ENCODE data around the gene MTF2. TPM values are rescaled to one million over a fixed set of nuclear protein-coding genes. Genes with fewer than 3 reads are reported as not detected.
"Not testable (repeated sequence)": the region's sequence is repeated elsewhere in the genome, so short reads cannot be mapped to it uniquely, and the experiment has no call there.

MTF2 gene
- total RNA-seq, 1 donor from 2014 or later: 20.0 TPM

- H3K27me3 Mint-ChIP-seq (ENCODE audit: low read depth): no peaks in the 10 kb centered on the region
- H3K9me3 Mint-ChIP-seq (ENCODE audit: low read depth): peaks cover 24% of the 10 kb centered on the region
- no peak overlapping the region for H3K4me3 Mint-ChIP-seq (ENCODE audit: unreplicated experiment)
- no peak for DNase-seq (ENCODE audit: low spot score)
- no peak for TF ChIP-seq CTCF (IDR thresholded peaks at IDR 0.05)
- H3K27ac Mint-ChIP-seq (ENCODE audit: unreplicated experiment): peak overlapping the region; percentile 29
- H3K36me3 Mint-ChIP-seq (ENCODE audit: low read depth): peaks cover 20% of the 10 kb centered on the region
- H3K4me1 Mint-ChIP-seq (ENCODE audit: low read depth): peaks cover 41% of the 10 kb centered on the region
Observed at GRCh38 chr1:93171549-93172034, 92.5 kb downstream of the MTF2 start.

- Mint-ChIP-seq H3K27me3 (ENCODE audit: low read depth) (no peaks in the 10 kb centered on the region), H3K36me3 (ENCODE audit: low read depth) (peaks cover 9% of the 10 kb centered on the region), H3K4me3 (ENCODE audit: unreplicated experiment) (no peak overlapping the region), H3K4me1 (ENCODE audit: low read depth) (peaks cover 47% of the 10 kb centered on the region), H3K27ac (ENCODE audit: unreplicated experiment) (peak overlapping the region; percentile 80), H3K9me3 (ENCODE audit: low read depth) (peaks cover 14% of the 10 kb centered on the region)
- DNase-seq (ENCODE audit: low spot score): no peak
- TF ChIP-seq CTCF (IDR thresholded peaks at IDR 0.05): no peak
Observed at GRCh38 chr1:93172778-93173177, 93.7 kb downstream of the MTF2 start.

GRCh38 chr1:93174638-93175037, 95.6 kb downstream of the MTF2 start:
- peaks cover 52% of the 10 kb centered on the region for H3K4me1 Mint-ChIP-seq (ENCODE audit: low read depth)
- not testable (repeated sequence) for H3K27me3 Mint-ChIP-seq (ENCODE audit: low read depth); H3K27ac Mint-ChIP-seq (ENCODE audit: unreplicated experiment); DNase-seq (ENCODE audit: low spot score); H3K4me3 Mint-ChIP-seq (ENCODE audit: unreplicated experiment); H3K9me3 Mint-ChIP-seq (ENCODE audit: low read depth); H3K36me3 Mint-ChIP-seq (ENCODE audit: low read depth)

- TF ChIP-seq CTCF (IDR thresholded peaks at IDR 0.05): no peak
- no peak for DNase-seq (ENCODE audit: low spot score)
Observed at GRCh38 chr1:93177991-93178390, 98.9 kb downstream of the MTF2 start.

GRCh38 chr1:93178418-93178817, 99.3 kb downstream of the MTF2 start:
- peaks cover 6% of the 10 kb centered on the region for H3K36me3 Mint-ChIP-seq (ENCODE audit: low read depth)
- DNase-seq (ENCODE audit: low spot score): no peak
- peak overlapping the region; percentile 69 for H3K27ac Mint-ChIP-seq (ENCODE audit: unreplicated experiment)

More at GRCh38 chr1:93177991-93178390, 98.9 kb downstream of the MTF2 start:
- Mint-ChIP-seq H3K4me1 (ENCODE audit: low read depth) (peaks cover 35% of the 10 kb centered on the region), H3K27me3 (ENCODE audit: low read depth) (no peaks in the 10 kb centered on the region), H3K27ac (ENCODE audit: unreplicated experiment) (peak overlapping the region; percentile 69), H3K4me3 (ENCODE audit: unreplicated experiment) (peak overlapping the region; percentile 97), H3K36me3 (ENCODE audit: low read depth) (peaks cover 6% of the 10 kb centered on the region), H3K9me3 (ENCODE audit: low read depth) (peaks cover 3% of the 10 kb centered on the region)

More at GRCh38 chr1:93178418-93178817, 99.3 kb downstream of the MTF2 start:
- peaks cover 30% of the 10 kb centered on the region for H3K4me1 Mint-ChIP-seq (ENCODE audit: low read depth)
- peaks cover 3% of the 10 kb centered on the region for H3K9me3 Mint-ChIP-seq (ENCODE audit: low read depth)
- TF ChIP-seq CTCF (IDR thresholded peaks at IDR 0.05): no peak
- no peaks in the 10 kb centered on the region for H3K27me3 Mint-ChIP-seq (ENCODE audit: low read depth)
- H3K4me3 Mint-ChIP-seq (ENCODE audit: unreplicated experiment): peak overlapping the region; percentile 97

Measured in chondrocyte (in vitro differentiated cells).